Measurements from ENCODE around the gene C12orf60. TPM values are rescaled to one million over a fixed set of nuclear protein-coding genes. Genes with fewer than 3 reads are reported as not detected.

Gene C12orf60
- total RNA-seq, 1 donor from 2014 or later: 2.0 TPM

- H3K27ac ChIP-seq (ENCODE audit: low read depth, low read length): peak overlapping the region; percentile 96
- H3K4me3 ChIP-seq (ENCODE audit: insufficient read depth, low read depth, low read length): peak overlapping the region; percentile 97
- peaks cover 45% of the 10 kb centered on the region for H3K79me2 ChIP-seq (ENCODE audit: insufficient read depth, low read length)
- peak overlapping the region; percentile 94 for H3K4me2 ChIP-seq (ENCODE audit: low read length)
- Mint-ChIP-seq H3K4me3 (ENCODE audit: unreplicated experiment) (no peak overlapping the region), H3K27me3 (ENCODE audit: low read depth, unreplicated experiment) (no peaks in the 10 kb centered on the region), H3K4me1 (ENCODE audit: low read depth, unreplicated experiment) (peaks cover 5% of the 10 kb centered on the region), H3K9me3 (ENCODE audit: unreplicated experiment) (no peaks in the 10 kb centered on the region), H3K36me3 (ENCODE audit: low read depth, unreplicated experiment) (no peaks in the 10 kb centered on the region), H3K27ac (ENCODE audit: unreplicated experiment) (no peak overlapping the region)
- TF ChIP-seq EZH2 (IDR thresholded peaks at IDR 0.05; ENCODE audit: insufficient read depth, low read length) (no peak), CTCF (IDR thresholded peaks at IDR 0.05; ENCODE audit: insufficient read depth, low read depth, low read length) (no peak)
- DNase-seq (ENCODE audit: low read depth): no peak
- peaks cover 12% of the 10 kb centered on the region for H3K4me1 ChIP-seq (ENCODE audit: insufficient read depth, low read length)
- H3K9ac ChIP-seq (ENCODE audit: low read length): peak overlapping the region; percentile 95
- H3K27me3 ChIP-seq (ENCODE audit: insufficient read depth, low read length): no peaks in the 10 kb centered on the region
- no peaks in the 10 kb centered on the region for H3K9me3 ChIP-seq (ENCODE audit: insufficient read depth, low read depth, low read length)
- FAIRE-seq: no peak
- H3K36me3 ChIP-seq (ENCODE audit: insufficient read depth, low read length): peaks cover 7% of the 10 kb centered on the region
- peaks cover 7% of the 10 kb centered on the region for H4K20me1 ChIP-seq (ENCODE audit: insufficient read depth, low read length)
- peak overlapping the region; percentile 86 for H2AFZ ChIP-seq (ENCODE audit: low read depth, low read length)
These were observed 325 bp downstream of the C12orf60 start for GRCh38 chr12:14803830-14804160.

GRCh38 chr12:14810167-14810952, 6.9 kb downstream of the C12orf60 start:
- TF ChIP-seq EZH2 (IDR thresholded peaks at IDR 0.05; ENCODE audit: insufficient read depth, low read length) (no peak), CTCF (IDR thresholded peaks at IDR 0.05; ENCODE audit: insufficient read depth, low read depth, low read length) (no peak)
- Histone ChIP-seq H2AFZ (ENCODE audit: low read depth, low read length) (no peak overlapping the region), H3K36me3 (ENCODE audit: insufficient read depth, low read length) (no peaks in the 10 kb centered on the region), H3K27me3 (ENCODE audit: insufficient read depth, low read length) (no peaks in the 10 kb centered on the region), H3K9me3 (ENCODE audit: insufficient read depth, low read depth, low read length) (no peaks in the 10 kb centered on the region), H3K4me1 (ENCODE audit: insufficient read depth, low read length) (no peaks in the 10 kb centered on the region), H4K20me1 (ENCODE audit: insufficient read depth, low read length) (no peaks in the 10 kb centered on the region), H3K27ac (ENCODE audit: low read depth, low read length) (no peak overlapping the region), H3K79me2 (ENCODE audit: insufficient read depth, low read length) (no peaks in the 10 kb centered on the region), H3K9ac (ENCODE audit: low read length) (no peak overlapping the region), H3K4me2 (ENCODE audit: low read length) (no peak overlapping the region), H3K4me3 (ENCODE audit: insufficient read depth, low read depth, low read length) (no peak overlapping the region)
- Mint-ChIP-seq H3K4me3 (ENCODE audit: unreplicated experiment) (no peak overlapping the region), H3K27me3 (ENCODE audit: low read depth, unreplicated experiment) (no peaks in the 10 kb centered on the region), H3K36me3 (ENCODE audit: low read depth, unreplicated experiment) (no peaks in the 10 kb centered on the region), H3K9me3 (ENCODE audit: unreplicated experiment) (no peaks in the 10 kb centered on the region), H3K27ac (ENCODE audit: unreplicated experiment) (no peak overlapping the region), H3K4me1 (ENCODE audit: low read depth, unreplicated experiment) (peaks cover 4% of the 10 kb centered on the region)
- no peak for FAIRE-seq
- DNase-seq (ENCODE audit: low read depth): no peak

- Mint-ChIP-seq H3K27me3 (ENCODE audit: low read depth, unreplicated experiment) (no peaks in the 10 kb centered on the region), H3K27ac (ENCODE audit: unreplicated experiment) (no peak overlapping the region), H3K4me1 (ENCODE audit: low read depth, unreplicated experiment) (peaks cover 4% of the 10 kb centered on the region), H3K36me3 (ENCODE audit: low read depth, unreplicated experiment) (no peaks in the 10 kb centered on the region), H3K9me3 (ENCODE audit: unreplicated experiment) (no peaks in the 10 kb centered on the region), H3K4me3 (ENCODE audit: unreplicated experiment) (no peak overlapping the region)
- TF ChIP-seq EZH2 (IDR thresholded peaks at IDR 0.05; ENCODE audit: insufficient read depth, low read length): no peak
- peak; percentile 47 for TF ChIP-seq CTCF (IDR thresholded peaks at IDR 0.05; ENCODE audit: insufficient read depth, low read depth, low read length)
- no peaks in the 10 kb centered on the region for H3K36me3 ChIP-seq (ENCODE audit: insufficient read depth, low read length)
- no peaks in the 10 kb centered on the region for H3K9me3 ChIP-seq (ENCODE audit: insufficient read depth, low read depth, low read length)
- no peak overlapping the region for H3K9ac ChIP-seq (ENCODE audit: low read length)
- no peak overlapping the region for H3K27ac ChIP-seq (ENCODE audit: low read depth, low read length)
- FAIRE-seq: no peak
- no peaks in the 10 kb centered on the region for H4K20me1 ChIP-seq (ENCODE audit: insufficient read depth, low read length)
- no peak overlapping the region for H3K4me2 ChIP-seq (ENCODE audit: low read length)
- no peak overlapping the region for H2AFZ ChIP-seq (ENCODE audit: low read depth, low read length)
- DNase-seq (ENCODE audit: low read depth): no peak
- no peaks in the 10 kb centered on the region for H3K4me1 ChIP-seq (ENCODE audit: insufficient read depth, low read length)
- H3K27me3 ChIP-seq (ENCODE audit: insufficient read depth, low read length): no peaks in the 10 kb centered on the region
- H3K79me2 ChIP-seq (ENCODE audit: insufficient read depth, low read length): no peaks in the 10 kb centered on the region
- H3K4me3 ChIP-seq (ENCODE audit: insufficient read depth, low read depth, low read length): no peak overlapping the region
These were observed 7.5 kb downstream of the C12orf60 start for GRCh38 chr12:14810953-14811483.

All from astrocyte (in vitro differentiated cells and primary cell).